HEK293 (cell line): ENCODE data around the gene DNMT1.

Experiments used
- ELK4 ChIP-seq: IDR thresholded peaks from 2 replicates; pipeline ENCODE4 v1.6.1; 2011; ENCODE audit warnings: mild to moderate bottlenecking, low read depth, low read length, borderline replicate concordance
- FEZF1 ChIP-seq: fragments of 450-650 bp; formaldehyde crosslinking; IDR thresholded peaks from 2 replicates; pipeline ENCODE4 v1.5.1; 2016; ENCODE audit warnings: missing biosample characterization, missing genetic modification characterization
- GLIS1 ChIP-seq: fragments of 450-650 bp; formaldehyde crosslinking; IDR thresholded peaks from 2 replicates; pipeline ENCODE4 v1.5.1; 2016; ENCODE audit warnings: missing biosample characterization, missing genetic modification characterization
- INSM2 ChIP-seq: fragments of 450-650 bp; formaldehyde crosslinking; IDR thresholded peaks from 2 replicates; pipeline ENCODE4 v1.5.1; 2016; ENCODE audit warnings: missing biosample characterization, missing genetic modification characterization
- KLF17 ChIP-seq: fragments of 450-650 bp; formaldehyde crosslinking; IDR thresholded peaks from 2 replicates; pipeline ENCODE4 v1.5.1; 2016; ENCODE audit warnings: missing biosample characterization, missing genetic modification characterization
- MYNN ChIP-seq: fragments of 450-650 bp; formaldehyde crosslinking; IDR thresholded peaks from 2 replicates; pipeline ENCODE4 v1.5.1; 2016; ENCODE audit warnings: missing biosample characterization, missing genetic modification characterization, borderline replicate concordance
- PATZ1 ChIP-seq: fragments of 450-650 bp; formaldehyde crosslinking; IDR thresholded peaks from 2 replicates; pipeline ENCODE4 v1.5.1; 2016; ENCODE audit warnings: missing biosample characterization, missing genetic modification characterization
- PBX3 ChIP-seq: sonication (generic); formaldehyde crosslinking; IDR thresholded peaks from 2 replicates; pipeline ENCODE4 v1.8.1; 2022; ENCODE audit warnings: mild to moderate bottlenecking, moderate library complexity, missing genetic modification reagents
- PRDM6 ChIP-seq: fragments of 450-650 bp; formaldehyde crosslinking; IDR thresholded peaks from 2 replicates; pipeline ENCODE4 v1.5.1; 2017; ENCODE audit warnings: missing biosample characterization, missing genetic modification characterization
- SP7 ChIP-seq: fragments of 450-650 bp; formaldehyde crosslinking; IDR thresholded peaks from 2 replicates; pipeline ENCODE4 v1.5.1; 2016; ENCODE audit warnings: missing biosample characterization, missing genetic modification characterization
- ZBTB21 ChIP-seq: fragments of 450-650 bp; formaldehyde crosslinking; IDR thresholded peaks from 2 replicates; pipeline ENCODE4 v1.5.1; 2017; ENCODE audit warnings: missing biosample characterization, missing genetic modification characterization
- ZBTB44 ChIP-seq: fragments of 450-650 bp; IDR thresholded peaks from 2 replicates; pipeline ENCODE4 v1.5.1; 2018; ENCODE audit warnings: missing biosample characterization, mild to moderate bottlenecking, missing genetic modification characterization
- ZBTB8A ChIP-seq: fragments of 450-650 bp; formaldehyde crosslinking; IDR thresholded peaks from 2 replicates; pipeline ENCODE4 v1.5.1; 2016; ENCODE audit warnings: missing biosample characterization, missing genetic modification characterization
- ZIC2 ChIP-seq: fragments of 450-650 bp; formaldehyde crosslinking; IDR thresholded peaks from 2 replicates; pipeline ENCODE4 v1.5.1; 2016; ENCODE audit warnings: missing biosample characterization, missing genetic modification characterization
- ZNF140 ChIP-seq: fragments of 450-650 bp; formaldehyde crosslinking; IDR thresholded peaks from 2 replicates; pipeline ENCODE4 v1.5.1; 2016; ENCODE audit warnings: missing biosample characterization, missing genetic modification characterization
- ZNF18 ChIP-seq: fragments of 450-650 bp; formaldehyde crosslinking; IDR thresholded peaks from 2 replicates; pipeline ENCODE4 v1.5.1; 2016; ENCODE audit warnings: missing biosample characterization, missing genetic modification characterization
- ZNF19 ChIP-seq: fragments of 450-650 bp; formaldehyde crosslinking; IDR thresholded peaks from 2 replicates; pipeline ENCODE4; 2016; ENCODE audit warnings: missing biosample characterization, missing genetic modification characterization, low read depth
- ZNF544 ChIP-seq: fragments of 450-650 bp; formaldehyde crosslinking; IDR thresholded peaks from 2 replicates; pipeline ENCODE4 v1.5.0; 2017; ENCODE audit warnings: missing biosample characterization, missing genetic modification characterization
- ZNF560 ChIP-seq: fragments of 450-650 bp; formaldehyde crosslinking; IDR thresholded peaks from 2 replicates; pipeline ENCODE4 v1.5.1; 2017; ENCODE audit warnings: missing biosample characterization, missing genetic modification characterization, borderline replicate concordance
- ZNF658 ChIP-seq: fragments of 450-650 bp; formaldehyde crosslinking; IDR thresholded peaks from 2 replicates; pipeline ENCODE4; 2016; ENCODE audit warnings: missing biosample characterization, missing genetic modification characterization
- ZNF660 ChIP-seq: fragments of 450-650 bp; IDR thresholded peaks from 2 replicates; pipeline ENCODE4 v1.5.1; 2018; ENCODE audit warnings: missing biosample characterization, mild to moderate bottlenecking, missing genetic modification characterization
- ZNF692 ChIP-seq: fragments of 450-650 bp; formaldehyde crosslinking; IDR thresholded peaks from 2 replicates; pipeline ENCODE4 v1.5.1; 2016; ENCODE audit warnings: missing biosample characterization, missing genetic modification characterization

Gene DNMT1

GRCh38 chr19:10095948-10096614 is 98.7 kb downstream of the DNMT1 start (continued):
- TF ChIP-seq PBX3 (peak; percentile 70; the same call in 1 of the 2 replicates), PRDM6 (tag by site-specific recombination) (no peak), ZNF544 (tag by site-specific recombination) (no peak), ZBTB21 (tag by site-specific recombination) (no peak), ZNF692 (tag by site-specific recombination) (peak; percentile 80), ZBTB8A (tag by site-specific recombination) (peak; percentile 51), MYNN (tag by site-specific recombination) (no peak), ZNF658 (tag by site-specific recombination) (no peak), ZNF660 (tag by site-specific recombination) (0 out of 2 replicates have a peak, but pooled peaks have one; percentile 34), ZIC2 (peak; percentile 80), ZNF140 (tag by site-specific recombination) (no peak), SP7 (tag by site-specific recombination) (0 out of 2 replicates have a peak, but pooled peaks have one; percentile 14), ELK4 (no peak), KLF17 (no peak), PATZ1 (tag by site-specific recombination) (no peak), ZBTB44 (tag by site-specific recombination) (0 out of 2 replicates have a peak, but pooled peaks have one; percentile 12), ZNF18 (tag by site-specific recombination) (no peak), INSM2 (tag by site-specific recombination) (0 out of 2 replicates have a peak, but pooled peaks have one; percentile 33), ZNF560 (no peak), ZNF19 (tag by site-specific recombination) (no peak), GLIS1 (peak; percentile 64), FEZF1 (tag by site-specific recombination) (no peak)
